Endothelial cell of umbilical vein (primary cell): ENCODE data around the gene HERC6. TPM values are rescaled to one million over a fixed set of nuclear protein-coding genes. Genes with fewer than 3 reads are reported as not detected.

ENCODE experiments used
- BruUV-seq: library from RNA; stranded (reverse); fragments of 400-500 nt; replicated peaks from 2 replicates; lab custom pipeline; 2021; lab: Mats Ljungman, UMichigan
- CTCF ChIA-PET: fragments of 300-600, 350-600 bp; sonication (Branson Sonifier 250); formaldehyde crosslinking; loops from one replicate; lab custom pipeline; 2021; ENCODE audit warnings: antibody characterized with exemption, inconsistent platforms; lab: Charles Lee
- POLR2A ChIA-PET: fragments of 300-600, 350-600 bp; sonication (Branson Sonifier 250); formaldehyde crosslinking; loops from one replicate; lab custom pipeline; 2021; ENCODE audit warnings: antibody characterized with exemption, inconsistent platforms; lab: Charles Lee
- DNase-seq: peaks from one replicate; pipeline ENCODE4 v3.0.0-alpha.2; 2011; ENCODE audit warnings: low read depth, low spot score
- FAIRE-seq: peaks from 2 replicates; lab custom pipeline; 2011; peaks lifted over from hg19 to GRCh38; lab: Jason Lieb, UNC
- H2AFZ ChIP-seq: 2 replicates; pipeline ENCODE4 v1.6.0; 2012; ENCODE audit warnings: low read depth, low read length, control low read depth, inconsistent platforms
- H3K27ac ChIP-seq: 2 replicates; pipeline ENCODE4 v1.5.1; 2011; ENCODE audit warnings: low read depth, mild to moderate bottlenecking, control low read depth, low read length, moderate library complexity; ENCODE audit not compliant: insufficient read depth
- H3K27me3 ChIP-seq, 2 experiments: 2 replicates each; pipeline versions ENCODE4 v1.6.0 to v1.6.1; 2011; ENCODE audit warnings: low read length in 2 of 2, mixed read lengths in 1 of 2; ENCODE audit not compliant: control insufficient read depth in 2 of 2, insufficient read depth in 2 of 2
- H3K36me3 ChIP-seq, 2 experiments: 2 replicates in 1 of 2; 3 replicates in 1 of 2; pipeline ENCODE4 v1.5.1; 2011; ENCODE audit warnings: low read length in 2 of 2, mild to moderate bottlenecking in 1 of 2, moderate library complexity in 1 of 2; ENCODE audit not compliant: control insufficient read depth in 2 of 2, insufficient read depth in 2 of 2; ENCODE audit errors: extremely low read depth in 1 of 2
- H3K4me1 ChIP-seq: 3 replicates; pipeline ENCODE4 v1.5.1; 2011; ENCODE audit warnings: mild to moderate bottlenecking, low read length; ENCODE audit not compliant: control insufficient read depth, insufficient read depth; ENCODE audit errors: extremely low read depth
- H3K4me2 ChIP-seq: 2 replicates; pipeline ENCODE4 v1.6.1; 2011; ENCODE audit warnings: low read length, control low read depth, mixed read lengths; ENCODE audit not compliant: insufficient read depth
- H3K4me3 ChIP-seq, 3 experiments: fragments of 200-600 bp in 1 of 3; sonication (generic), shearing (Covaris generic) in 1 of 3; replicated peaks in 1 of 3; 2 replicates each; pipeline ENCODE4 v1.5.1; 2011 to 2016; ENCODE audit warnings: control low read depth in 3 of 3, low read length in 3 of 3, mild to moderate bottlenecking in 2 of 3, inconsistent platforms in 1 of 3, low read depth in 1 of 3, moderate library complexity in 1 of 3; ENCODE audit not compliant: insufficient read depth in 1 of 3
- H3K79me2 ChIP-seq: 2 replicates; pipeline ENCODE4 v1.6.0; 2012; ENCODE audit warnings: low read length, inconsistent platforms; ENCODE audit not compliant: control insufficient read depth, insufficient read depth
- H3K9ac ChIP-seq: replicated peaks from 2 replicates; pipeline ENCODE3; 2011; ENCODE audit warnings: low read length, control low read depth; ENCODE audit not compliant: insufficient read depth; ENCODE audit errors: extremely low read depth
- H3K9me1 ChIP-seq: replicated peaks from 3 replicates; pipeline ENCODE4 v1.6.0; 2011; ENCODE audit warnings: mild to moderate bottlenecking, low read length; ENCODE audit not compliant: control insufficient read depth, insufficient read depth; ENCODE audit errors: extremely low read depth
- H3K9me3 ChIP-seq: replicated peaks from 2 replicates; pipeline ENCODE4 v1.5.1; 2012; ENCODE audit warnings: low read length, inconsistent platforms; ENCODE audit not compliant: control insufficient read depth, insufficient read depth
- H4K20me1 ChIP-seq: replicated peaks from 2 replicates; pipeline ENCODE3; 2011; ENCODE audit warnings: mild to moderate bottlenecking, low read length; ENCODE audit not compliant: control insufficient read depth, insufficient read depth; ENCODE audit errors: extremely low read depth
- EZH2 ChIP-seq: IDR thresholded peaks from 2 replicates; pipeline ENCODE4 v1.6.1; 2012; ENCODE audit warnings: borderline replicate concordance, low read depth, mild to moderate bottlenecking, moderate library complexity, low read length, inconsistent platforms; ENCODE audit not compliant: severe bottlenecking
- FOS ChIP-seq: IDR thresholded peaks from 2 replicates; pipeline ENCODE4 v1.6.1; 2011; ENCODE audit warnings: mild to moderate bottlenecking, low read length, moderate library complexity, borderline replicate concordance; ENCODE audit not compliant: insufficient read depth
- GATA2 ChIP-seq: IDR thresholded peaks from 2 replicates; pipeline ENCODE4 v1.7.0; 2011; ENCODE audit warnings: low read depth, mild to moderate bottlenecking, moderate library complexity, mixed read lengths, low read length; ENCODE audit not compliant: insufficient read length, insufficient read depth
- JUN ChIP-seq: IDR thresholded peaks from 2 replicates; pipeline ENCODE4 v1.6.1; 2011; ENCODE audit warnings: borderline replicate concordance, low read depth; ENCODE audit not compliant: insufficient read length, insufficient read depth
- MYC ChIP-seq: IDR thresholded peaks from one replicate; pipeline ENCODE4 v1.6.1; 2011; ENCODE audit warnings: mild to moderate bottlenecking, low read depth, low read length
- POLR2A ChIP-seq: IDR thresholded peaks from 2 replicates; pipeline ENCODE4 v1.6.1; 2012; ENCODE audit warnings: low read depth, mild to moderate bottlenecking, control low read depth, low read length
- POLR2AphosphoS5 ChIP-seq: IDR thresholded peaks from 2 replicates; pipeline ENCODE4 v1.6.1; 2012; ENCODE audit warnings: low read depth, mild to moderate bottlenecking, control low read depth, low read length, moderate library complexity; ENCODE audit not compliant: insufficient read depth
- dilution Hi-C: fragments of 300-500 bp; cut with MboI; formaldehyde crosslinking; loops from one replicate; pipeline ENCODE4 v1.15.0; 2019; ENCODE audit warnings: low sequenced_read_pairs; ENCODE audit not compliant: extremely low pct_ligation_motif_present
- intact Hi-C: fragments of 100-400 bp; cut with micrococcal nuclease; formaldehyde crosslinking; loops from one replicate; pipeline ENCODE4 v1.10.0; 2022
- polyA plus RNA-seq, 4 experiments: library from polyadenylated mRNA; depleted of rRNA in 3 of 4; stranded (reverse) in 3 of 4; unstranded in 1 of 4; fragments of >200 nt; gene quantifications; 2 replicates each; pipeline versions ENCODE4 v1.2.1 to v1.2.3, GENCODE V29; 2011 to 2012; ENCODE audit warnings: missing spikeins in 1 of 4
- total RNA-seq: library from RNA; stranded (reverse); gene quantifications from 2 replicates; pipeline ENCODE4 v1.2.3, GENCODE V29; 2021
- TF ChIP-seq, protein P1 (sequence below): IDR thresholded peaks from 2 replicates; pipeline ENCODE4 v1.6.1; 2011; ENCODE audit not compliant: insufficient read depth, insufficient read length
- TF ChIP-seq, protein P2 (sequence below), 2 donors: IDR thresholded peaks; 1 replicate in 1 of 2; 2 replicates in 1 of 2; pipeline ENCODE4 v1.5.1; 2011; ENCODE audit warnings: low read length in 2 of 2, mild to moderate bottlenecking in 2 of 2, moderate library complexity in 2 of 2, control low read depth in 1 of 2, inconsistent platforms in 1 of 2, low read depth in 1 of 2; ENCODE audit not compliant: insufficient read depth in 1 of 2; ENCODE audit errors: extremely low read depth in 1 of 2

Gene HERC6
- total and polyA plus RNA-seq, 2 donors (not counting 3 experiments of a cell fraction or from before 2014, with no cell fraction given): 2.1 to 5.0 TPM

DNA sequence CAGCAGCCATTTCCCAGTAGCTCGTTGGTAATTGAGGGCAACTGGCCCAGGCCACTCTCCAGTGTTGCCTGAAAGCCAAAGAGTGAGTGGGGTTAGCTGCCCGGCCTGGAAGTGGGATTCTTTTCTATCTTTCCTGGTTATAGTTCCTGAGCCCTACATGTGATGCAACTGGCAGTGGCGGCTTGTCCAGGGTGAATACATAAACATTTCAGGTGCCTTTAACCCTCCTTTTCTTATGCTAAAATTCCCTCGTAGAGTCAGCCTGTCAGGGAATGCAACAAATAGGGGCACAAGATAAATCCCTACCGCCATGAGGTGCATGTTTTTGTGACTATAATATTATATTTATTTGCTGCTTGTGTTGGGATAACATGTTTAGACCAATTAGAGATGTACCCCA, 64.8 kb downstream of the HERC6 start:
- H3K36me3 ChIP-seq: no peaks in the 10 kb centered on the region
- POLR2A ChIA-PET: no interaction called here
- dilution Hi-C loops: no loop called here
- no peaks in the 10 kb centered on the region for H3K9me1 ChIP-seq
- H3K9ac ChIP-seq: no peak overlapping the region
- no peak overlapping the region for H3K4me2 ChIP-seq
- no TSS peak for BruUV-seq
- H4K20me1 ChIP-seq: no peaks in the 10 kb centered on the region
- intact Hi-C loops: no loop called here
- no peak overlapping the region for H3K4me3 ChIP-seq
- H2AFZ ChIP-seq: no peak overlapping the region
- CTCF ChIA-PET: no interaction called here
- H3K4me1 ChIP-seq: no peaks in the 10 kb centered on the region
- H3K79me2 ChIP-seq: no peaks in the 10 kb centered on the region
- no peak for DNase-seq
- TF ChIP-seq JUN (no peak), EZH2 (no peak), MYC (no peak), POLR2AphosphoS5 (no peak), POLR2A (no peak), GATA2 (no peak), FOS (no peak)
- TF ChIP-seq, protein P1, sequence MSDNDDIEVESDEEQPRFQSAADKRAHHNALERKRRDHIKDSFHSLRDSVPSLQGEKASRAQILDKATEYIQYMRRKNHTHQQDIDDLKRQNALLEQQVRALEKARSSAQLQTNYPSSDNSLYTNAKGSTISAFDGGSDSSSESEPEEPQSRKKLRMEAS: no peak
- TF ChIP-seq, protein P2, sequence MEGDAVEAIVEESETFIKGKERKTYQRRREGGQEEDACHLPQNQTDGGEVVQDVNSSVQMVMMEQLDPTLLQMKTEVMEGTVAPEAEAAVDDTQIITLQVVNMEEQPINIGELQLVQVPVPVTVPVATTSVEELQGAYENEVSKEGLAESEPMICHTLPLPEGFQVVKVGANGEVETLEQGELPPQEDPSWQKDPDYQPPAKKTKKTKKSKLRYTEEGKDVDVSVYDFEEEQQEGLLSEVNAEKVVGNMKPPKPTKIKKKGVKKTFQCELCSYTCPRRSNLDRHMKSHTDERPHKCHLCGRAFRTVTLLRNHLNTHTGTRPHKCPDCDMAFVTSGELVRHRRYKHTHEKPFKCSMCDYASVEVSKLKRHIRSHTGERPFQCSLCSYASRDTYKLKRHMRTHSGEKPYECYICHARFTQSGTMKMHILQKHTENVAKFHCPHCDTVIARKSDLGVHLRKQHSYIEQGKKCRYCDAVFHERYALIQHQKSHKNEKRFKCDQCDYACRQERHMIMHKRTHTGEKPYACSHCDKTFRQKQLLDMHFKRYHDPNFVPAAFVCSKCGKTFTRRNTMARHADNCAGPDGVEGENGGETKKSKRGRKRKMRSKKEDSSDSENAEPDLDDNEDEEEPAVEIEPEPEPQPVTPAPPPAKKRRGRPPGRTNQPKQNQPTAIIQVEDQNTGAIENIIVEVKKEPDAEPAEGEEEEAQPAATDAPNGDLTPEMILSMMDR (IDR thresholded peaks at IDR 0.05; ENCODE audit: extremely low read depth in 1 of 2, insufficient read depth in 1 of 2, low read depth in 1 of 2, low read length in 2 of 2): no peak
- no peak overlapping the region for H3K27ac ChIP-seq
- H3K27me3 ChIP-seq: no peaks in the 10 kb centered on the region
- no peaks in the 10 kb centered on the region for H3K9me3 ChIP-seq
- FAIRE-seq: no peak
